ENCODE measurements around the gene PTPRD.
"Not testable (repeated sequence)": the region's sequence is repeated elsewhere in the genome, so short reads cannot be mapped to it uniquely, and the experiment has no call there.

Gene PTPRD

GRCh38 chr9:9426454-9426853 lies 1186.3 kb downstream of the PTPRD start:
- not testable (repeated sequence) for DNase-seq

DNA sequence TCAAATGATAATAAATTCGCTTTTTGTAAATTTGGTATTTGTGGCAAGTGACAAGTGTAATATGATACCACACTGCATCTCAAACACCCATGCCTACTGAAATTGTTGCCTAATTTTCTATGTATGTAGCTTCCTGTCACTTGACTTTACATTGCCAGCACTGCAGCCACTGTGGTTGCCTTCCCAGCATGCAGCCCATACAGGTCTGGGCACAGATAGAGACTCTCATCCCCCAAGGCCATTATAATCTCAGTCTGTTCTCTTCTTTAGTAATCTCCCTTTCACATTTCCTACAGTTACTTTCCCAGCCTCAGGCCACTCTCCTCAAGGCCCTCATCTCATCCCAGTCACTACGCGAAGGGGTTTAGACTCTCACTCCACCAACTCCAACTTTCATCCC lies 1200.6 kb downstream of the PTPRD start:
- no peak for DNase-seq

DNA sequence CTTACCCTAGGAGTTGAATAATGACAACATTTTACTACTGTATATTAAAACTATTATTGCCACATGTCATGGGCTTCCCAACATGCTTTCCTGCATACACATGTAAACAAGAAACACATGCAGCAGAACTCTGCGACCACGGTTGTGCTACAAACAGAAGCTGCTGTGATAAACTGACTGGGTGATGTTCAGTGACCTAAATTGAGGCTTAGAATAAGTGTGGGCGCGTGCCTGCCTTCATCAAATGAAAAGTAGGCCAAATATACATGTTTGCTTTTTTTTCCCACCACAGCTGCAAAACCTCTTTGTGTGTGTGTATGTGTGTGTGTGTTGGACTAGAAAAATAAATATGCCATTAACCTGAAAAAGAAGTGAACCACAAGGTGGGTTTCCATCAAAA lies 1202.1 kb downstream of the PTPRD start:
- no peak for DNase-seq

GRCh38 chr9:9399982-9400381 lies 1212.8 kb downstream of the PTPRD start:
- DNase-seq = no peak

- no peak for DNase-seq
These were observed 1216.3 kb downstream of the PTPRD start for GRCh38 chr9:9396518-9396917.

- no peak for DNase-seq
These were observed 1217.3 kb downstream of the PTPRD start for GRCh38 chr9:9395539-9395938.

- DNase-seq = no peak
These were observed 1220.0 kb downstream of the PTPRD start for GRCh38 chr9:9392755-9393154.

GRCh38 chr9:9389904-9390303 lies 1222.9 kb downstream of the PTPRD start:
- DNase-seq = no peak

GRCh38 chr9:9387511-9388115 lies 1225.2 kb downstream of the PTPRD start:
- no peak for DNase-seq

DNA sequence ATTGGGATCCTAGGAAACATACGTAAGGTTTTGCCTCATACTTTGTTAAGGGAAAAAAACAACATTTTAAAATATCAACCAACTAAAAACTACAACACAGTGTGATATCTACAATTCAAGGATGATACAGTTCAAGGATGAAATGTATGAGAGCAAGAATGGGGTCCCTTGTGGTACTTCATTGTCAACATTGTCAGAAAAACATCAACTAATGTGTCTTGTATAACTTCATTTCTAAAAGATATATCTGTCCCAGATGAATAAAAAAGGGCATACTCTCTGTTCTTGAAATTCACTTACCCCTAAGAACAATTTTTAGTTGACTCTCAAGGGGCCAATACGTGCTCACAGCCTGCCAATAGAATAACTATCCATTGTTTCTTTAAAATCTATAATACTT lies 1250.5 kb downstream of the PTPRD start:
- DNase-seq = no peak

GRCh38 chr9:9352877-9353481 lies 1259.8 kb downstream of the PTPRD start:
- DNase-seq = no peak

DNA sequence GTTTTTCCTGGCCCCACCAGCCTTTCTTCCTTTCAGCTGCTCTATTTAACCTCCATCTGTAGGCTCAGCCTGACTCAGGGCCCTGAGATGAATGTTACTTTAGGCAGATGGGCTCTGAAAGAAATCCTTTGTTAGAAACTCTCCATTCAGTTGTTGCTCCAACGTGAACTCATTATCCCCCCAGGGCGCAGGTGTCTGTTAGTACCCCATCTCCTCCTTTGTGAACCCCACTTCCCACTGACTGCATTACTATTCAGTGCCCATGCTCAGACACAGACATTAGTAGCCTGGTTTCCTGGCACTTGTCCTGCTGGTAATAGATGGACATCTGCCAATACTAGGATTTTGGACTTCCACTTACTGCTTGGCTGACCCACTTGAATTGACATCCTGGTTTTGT lies 1271.6 kb downstream of the PTPRD start:
- DNase-seq = no peak

- no peak for DNase-seq
These were observed 1275.7 kb downstream of the PTPRD start for GRCh38 chr9:9337129-9337528.

DNA sequence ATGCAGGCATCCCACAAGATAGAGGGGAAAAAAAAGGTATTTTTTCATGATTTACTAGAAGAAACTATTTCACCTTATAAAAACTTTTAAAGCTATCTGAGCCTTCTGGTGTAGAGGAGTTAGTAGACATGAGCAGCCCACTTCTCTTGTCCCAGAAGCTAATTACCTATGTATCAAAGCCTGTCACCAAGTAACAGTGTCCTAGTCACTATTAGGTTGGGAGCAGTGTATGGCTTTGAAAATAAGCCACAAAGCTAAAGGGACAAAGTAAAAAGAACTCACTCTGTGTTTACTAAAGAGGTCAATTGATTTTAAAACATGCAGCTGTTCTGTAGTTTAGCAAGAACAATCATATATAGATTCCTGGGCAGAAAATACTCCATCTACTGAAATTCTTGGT lies 1286.1 kb downstream of the PTPRD start:
- no peak for DNase-seq

DNA sequence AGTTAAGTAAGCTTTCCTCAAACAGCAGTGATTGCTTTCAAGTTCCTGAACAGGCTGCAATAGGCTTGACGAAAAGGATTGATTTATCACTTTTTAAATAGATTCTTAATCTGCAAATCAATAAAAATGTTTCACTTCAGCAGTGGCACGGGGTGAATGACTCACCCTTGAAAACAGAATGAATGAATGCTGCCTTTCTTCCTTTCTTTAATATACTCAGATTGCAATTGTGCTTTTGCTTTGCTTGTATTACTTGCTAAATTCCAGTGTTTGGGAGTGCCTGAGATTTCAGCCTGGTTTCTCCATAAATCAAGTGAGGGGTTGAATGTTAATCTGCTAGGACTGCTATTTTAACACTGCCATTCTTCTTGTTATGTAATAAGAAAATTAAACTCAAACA lies 1293.8 kb downstream of the PTPRD start:
- no peak for DNase-seq

- DNase-seq = not testable (repeated sequence)
These were observed 1302.1 kb downstream of the PTPRD start for GRCh38 chr9:9310743-9311142.

DNA sequence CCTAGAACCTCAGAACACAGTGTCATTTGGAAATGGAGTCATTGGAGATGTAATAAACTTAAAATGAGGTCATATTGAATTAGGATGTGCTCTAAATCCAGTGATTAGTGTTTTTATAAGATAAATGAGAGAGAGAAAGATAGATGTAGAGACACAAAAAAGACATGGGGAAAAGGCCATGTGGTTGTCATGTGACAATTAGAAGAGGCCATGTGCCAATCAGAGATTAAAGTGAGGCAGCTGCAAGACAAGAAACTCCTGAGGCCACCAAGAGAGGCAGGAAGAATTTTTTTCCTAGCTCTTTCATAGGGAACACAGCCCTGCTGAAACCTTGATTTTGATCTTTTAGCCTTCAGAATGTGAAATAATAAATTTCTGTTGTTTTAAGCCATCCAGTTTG lies 1307.2 kb downstream of the PTPRD start:
- DNase-seq = no peak

DNA sequence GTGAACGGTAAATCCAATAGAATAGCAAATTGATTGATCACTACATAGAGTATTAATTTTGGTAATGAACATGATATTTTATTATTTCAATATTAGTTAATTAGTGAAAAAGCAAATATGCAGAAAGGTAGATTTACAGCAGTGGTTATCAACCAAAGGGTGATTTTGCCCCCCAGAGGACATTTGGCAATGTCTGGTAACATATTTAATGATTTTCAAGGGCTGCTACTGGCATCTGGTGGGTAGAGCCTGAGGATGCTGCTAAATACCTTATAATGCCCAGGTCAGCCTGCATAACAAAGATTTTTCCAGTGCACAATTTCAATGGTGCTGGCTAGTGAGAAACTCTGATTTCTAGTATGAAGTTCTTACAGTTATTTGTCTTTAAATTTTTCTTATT lies 1313.7 kb downstream of the PTPRD start:
- no peak for DNase-seq

- DNase-seq = no peak
These were observed 1326.8 kb downstream of the PTPRD start for GRCh38 chr9:9286001-9286400.

GRCh38 chr9:9284201-9284600 lies 1328.6 kb downstream of the PTPRD start:
- DNase-seq = no peak

- DNase-seq = no peak
These were observed 1329.4 kb downstream of the PTPRD start for GRCh38 chr9:9283159-9283986.

- DNase-seq = no peak
These were observed 1337.2 kb downstream of the PTPRD start for GRCh38 chr9:9275601-9276000.

DNA sequence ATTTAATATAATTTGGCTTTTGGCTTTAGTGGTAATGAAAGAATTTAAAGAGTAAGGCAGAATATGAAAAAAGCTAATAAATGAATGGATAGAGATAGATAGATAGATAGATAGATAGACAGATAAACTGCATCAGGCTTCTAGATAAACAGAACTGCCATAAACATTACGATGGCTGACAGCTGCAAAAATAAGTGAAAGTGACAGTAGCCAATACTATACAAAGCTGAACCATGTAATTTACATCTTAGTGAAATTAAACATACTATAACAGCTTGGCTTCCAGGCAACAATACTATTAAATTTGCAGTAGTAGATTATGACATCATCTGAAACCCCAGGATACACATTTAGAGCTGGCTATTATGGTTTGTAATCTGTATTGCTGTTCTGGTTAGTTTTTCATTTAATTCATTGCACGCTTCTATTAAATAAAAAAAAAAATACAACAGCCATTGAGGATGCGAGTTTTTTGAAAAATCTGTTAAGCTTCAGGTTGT lies 1354.8 kb downstream of the PTPRD start:
- DNase-seq = no peak

GRCh38 chr9:9246726-9247125 lies 1366.1 kb downstream of the PTPRD start:
- no peak for DNase-seq
